ENCODE measurements around the gene FUT7. TPM values are rescaled to one million over a fixed set of nuclear protein-coding genes. Genes with fewer than 3 reads are reported as not detected.

The FUT7 gene
- total RNA-seq, 1 donor from 2014 or later = not detected

- no peaks in the 10 kb centered on the region for H3K27me3 ChIP-seq (ENCODE audit: control insufficient read depth, insufficient read depth, low read length)
- peak; percentile 23 for DNase-seq (ENCODE audit: low read depth)
These were observed 2.6 kb downstream of the FUT7 start for GRCh38 chr9:137029058-137029936.

GRCh38 chr9:137028263-137029057 lies 3.4 kb downstream of the FUT7 start:
- Histone ChIP-seq H3K4me3 (ENCODE audit: low read depth, low read length) (peak overlapping the region; percentile 41), H3K27me3 (ENCODE audit: control insufficient read depth, insufficient read depth, low read length) (no peaks in the 10 kb centered on the region), H3K36me3 (ENCODE audit: control insufficient read depth, insufficient read depth, low read length) (no peaks in the 10 kb centered on the region)
- DNase-seq (ENCODE audit: low read depth) (peak; percentile 12), FAIRE-seq (no peak)
- TF ChIP-seq, protein P1, sequence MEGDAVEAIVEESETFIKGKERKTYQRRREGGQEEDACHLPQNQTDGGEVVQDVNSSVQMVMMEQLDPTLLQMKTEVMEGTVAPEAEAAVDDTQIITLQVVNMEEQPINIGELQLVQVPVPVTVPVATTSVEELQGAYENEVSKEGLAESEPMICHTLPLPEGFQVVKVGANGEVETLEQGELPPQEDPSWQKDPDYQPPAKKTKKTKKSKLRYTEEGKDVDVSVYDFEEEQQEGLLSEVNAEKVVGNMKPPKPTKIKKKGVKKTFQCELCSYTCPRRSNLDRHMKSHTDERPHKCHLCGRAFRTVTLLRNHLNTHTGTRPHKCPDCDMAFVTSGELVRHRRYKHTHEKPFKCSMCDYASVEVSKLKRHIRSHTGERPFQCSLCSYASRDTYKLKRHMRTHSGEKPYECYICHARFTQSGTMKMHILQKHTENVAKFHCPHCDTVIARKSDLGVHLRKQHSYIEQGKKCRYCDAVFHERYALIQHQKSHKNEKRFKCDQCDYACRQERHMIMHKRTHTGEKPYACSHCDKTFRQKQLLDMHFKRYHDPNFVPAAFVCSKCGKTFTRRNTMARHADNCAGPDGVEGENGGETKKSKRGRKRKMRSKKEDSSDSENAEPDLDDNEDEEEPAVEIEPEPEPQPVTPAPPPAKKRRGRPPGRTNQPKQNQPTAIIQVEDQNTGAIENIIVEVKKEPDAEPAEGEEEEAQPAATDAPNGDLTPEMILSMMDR (IDR thresholded peaks at IDR 0.05; ENCODE audit: insufficient read depth, low read length, severe bottlenecking) = peak; percentile 67

More at GRCh38 chr9:137029058-137029936, 2.6 kb downstream of the FUT7 start:
- Histone ChIP-seq H3K4me3 (ENCODE audit: low read depth, low read length) (peak overlapping the region; percentile 40), H3K36me3 (ENCODE audit: control insufficient read depth, insufficient read depth, low read length) (no peaks in the 10 kb centered on the region)
- FAIRE-seq = no peak
- TF ChIP-seq, protein P1 (IDR thresholded peaks at IDR 0.05; ENCODE audit: insufficient read depth, low read length, severe bottlenecking) = peak; percentile 94

GRCh38 chr9:137027369-137028262 lies 4.3 kb downstream of the FUT7 start, which contains the start of gene ABCA2:
TSS of gene ABCA2 (minus strand) at chr9:137028237. CDS start at chr9:137028140, 97 bp downstream.
- no peak for DNase-seq (ENCODE audit: low read depth)

DNA sequence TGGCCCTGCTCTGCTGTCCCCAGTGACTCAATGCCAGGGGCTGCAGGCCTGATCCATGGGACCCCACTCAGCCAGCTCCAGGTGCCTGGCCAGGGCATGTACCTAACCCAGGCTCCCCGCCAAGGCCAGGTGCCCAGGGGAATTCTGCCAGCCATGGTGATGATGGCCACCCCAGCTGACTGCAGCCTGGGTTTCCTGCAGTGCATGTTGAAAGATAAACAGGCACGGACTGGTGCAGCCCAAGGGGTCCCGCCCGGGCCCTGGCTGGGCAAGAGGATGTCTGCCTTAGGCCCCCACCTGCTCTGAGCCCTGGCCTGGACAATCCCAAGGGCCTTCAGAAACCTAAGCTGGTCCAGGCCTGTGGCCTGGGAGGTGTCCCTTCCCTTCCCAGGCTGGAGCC lies 5.1 kb downstream of the FUT7 start:
- no peak overlapping the region for H3K4me3 ChIP-seq (ENCODE audit: low read depth, low read length)
- DNase-seq (ENCODE audit: low read depth) (no peak), FAIRE-seq (no peak)
- TF ChIP-seq, protein P1 (IDR thresholded peaks at IDR 0.05; ENCODE audit: insufficient read depth, low read length, severe bottlenecking) = no peak
- H3K36me3 ChIP-seq (ENCODE audit: control insufficient read depth, insufficient read depth, low read length) = no peaks in the 10 kb centered on the region
- no peaks in the 10 kb centered on the region for H3K27me3 ChIP-seq (ENCODE audit: control insufficient read depth, insufficient read depth, low read length)

More at GRCh38 chr9:137027369-137028262, 4.3 kb downstream of the FUT7 start, which contains the start of gene ABCA2:
- Histone ChIP-seq H3K4me3 (ENCODE audit: low read depth, low read length) (peak within 1 kb of the TSS; percentile 41), H3K27me3 (ENCODE audit: control insufficient read depth, insufficient read depth, low read length) (no peaks in the 10 kb centered on the region), H3K36me3 (ENCODE audit: control insufficient read depth, insufficient read depth, low read length) (no peaks in the 10 kb centered on the region)
- TF ChIP-seq, protein P1 (IDR thresholded peaks at IDR 0.05; ENCODE audit: insufficient read depth, low read length, severe bottlenecking) = no peak
- no peak for FAIRE-seq

DNA sequence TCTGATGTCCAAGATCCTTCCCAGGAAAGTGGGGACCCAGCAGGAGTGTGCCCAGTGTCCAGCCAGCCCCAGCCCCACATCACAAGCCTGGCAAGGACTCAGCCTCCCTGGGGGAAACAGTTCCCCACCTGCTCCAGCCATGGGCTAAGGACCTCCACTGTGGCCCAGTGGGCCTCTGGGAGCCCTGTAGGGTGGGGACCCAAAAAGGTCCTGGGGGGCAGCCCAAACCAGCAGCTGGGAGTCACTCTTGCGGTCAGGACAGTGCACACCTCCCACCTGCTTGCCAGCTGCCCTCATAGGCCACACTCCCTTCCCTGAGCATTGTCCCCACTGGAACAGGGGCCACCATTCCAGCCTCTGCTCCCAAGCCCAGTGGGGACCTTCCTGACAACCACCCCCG lies 5.5 kb downstream of the FUT7 start:
- H3K36me3 ChIP-seq (ENCODE audit: control insufficient read depth, insufficient read depth, low read length) = no peaks in the 10 kb centered on the region
- no peak overlapping the region for H3K4me3 ChIP-seq (ENCODE audit: low read depth, low read length)
- no peaks in the 10 kb centered on the region for H3K27me3 ChIP-seq (ENCODE audit: control insufficient read depth, insufficient read depth, low read length)
- DNase-seq (ENCODE audit: low read depth) (no peak), FAIRE-seq (no peak)
- TF ChIP-seq, protein P1 (IDR thresholded peaks at IDR 0.05; ENCODE audit: insufficient read depth, low read length, severe bottlenecking) = no peak
